ENCODE data around the gene HPCAL1. TPM values are rescaled to one million over a fixed set of nuclear protein-coding genes. Genes with fewer than 3 reads are reported as not detected.

HPCAL1 gene
- total RNA-seq, 1 donor from 2014 or later: 62.4 TPM

DNA sequence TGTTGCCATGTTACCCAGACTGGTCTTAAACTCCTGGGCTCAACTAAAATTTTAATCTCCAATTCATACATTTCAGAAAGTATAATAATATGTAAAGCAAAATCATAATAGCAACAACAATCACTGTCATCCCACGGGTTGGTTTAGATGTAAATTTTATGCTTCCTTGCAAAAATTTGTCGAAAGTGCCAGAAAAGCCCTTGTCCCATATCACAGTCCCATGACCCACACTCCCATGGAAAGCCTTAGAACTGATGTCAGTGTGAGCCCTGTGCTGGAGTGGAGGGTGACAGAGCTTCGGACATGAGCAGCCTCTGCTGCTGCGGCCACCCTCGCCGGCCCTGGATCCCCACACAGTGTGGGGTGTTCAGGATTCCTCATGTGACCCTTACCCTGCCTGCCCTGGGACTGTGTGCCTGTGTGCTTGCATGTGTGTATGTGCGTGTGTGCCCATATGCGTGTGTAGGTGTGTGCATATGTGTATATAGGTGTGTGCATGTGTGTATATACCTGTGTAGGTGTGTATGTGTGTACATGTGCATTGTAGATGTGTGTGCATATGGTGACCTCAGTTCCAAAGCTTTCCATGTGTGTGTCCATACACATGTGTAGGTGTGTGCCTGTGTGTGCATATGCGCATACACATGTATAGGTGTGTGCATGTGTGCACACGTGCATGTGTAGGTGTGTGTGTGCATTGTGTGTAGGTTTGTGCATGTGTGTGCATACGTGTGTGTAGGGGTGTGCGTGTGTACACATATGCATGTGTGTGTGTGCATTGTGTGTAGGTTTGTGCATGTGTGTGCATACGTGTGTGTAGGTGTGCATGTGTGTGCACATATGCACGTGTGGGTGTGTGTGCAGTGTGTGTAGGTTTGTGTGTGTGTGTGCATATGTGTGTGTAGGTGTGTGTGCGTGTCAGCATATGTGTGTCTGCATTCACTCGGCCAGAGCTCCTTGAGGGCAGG lies 65.1 kb downstream of the HPCAL1 start:
- H3K27me3 Mint-ChIP-seq (ENCODE audit: insufficient read depth): no peaks in the 10 kb centered on the region
- intact Hi-C loops (cut with micrococcal nuclease): no loop called here
- no peak overlapping the region for H3K27ac Mint-ChIP-seq
- no peak for DNase-seq (ENCODE audit: low spot score)
- H3K9me3 Mint-ChIP-seq: no peaks in the 10 kb centered on the region
- H3K36me3 Mint-ChIP-seq (ENCODE audit: low read depth): no peaks in the 10 kb centered on the region
- H3K4me1 Mint-ChIP-seq (ENCODE audit: low read depth): no peaks in the 10 kb centered on the region
- H3K4me3 Mint-ChIP-seq: no peak overlapping the region

DNA sequence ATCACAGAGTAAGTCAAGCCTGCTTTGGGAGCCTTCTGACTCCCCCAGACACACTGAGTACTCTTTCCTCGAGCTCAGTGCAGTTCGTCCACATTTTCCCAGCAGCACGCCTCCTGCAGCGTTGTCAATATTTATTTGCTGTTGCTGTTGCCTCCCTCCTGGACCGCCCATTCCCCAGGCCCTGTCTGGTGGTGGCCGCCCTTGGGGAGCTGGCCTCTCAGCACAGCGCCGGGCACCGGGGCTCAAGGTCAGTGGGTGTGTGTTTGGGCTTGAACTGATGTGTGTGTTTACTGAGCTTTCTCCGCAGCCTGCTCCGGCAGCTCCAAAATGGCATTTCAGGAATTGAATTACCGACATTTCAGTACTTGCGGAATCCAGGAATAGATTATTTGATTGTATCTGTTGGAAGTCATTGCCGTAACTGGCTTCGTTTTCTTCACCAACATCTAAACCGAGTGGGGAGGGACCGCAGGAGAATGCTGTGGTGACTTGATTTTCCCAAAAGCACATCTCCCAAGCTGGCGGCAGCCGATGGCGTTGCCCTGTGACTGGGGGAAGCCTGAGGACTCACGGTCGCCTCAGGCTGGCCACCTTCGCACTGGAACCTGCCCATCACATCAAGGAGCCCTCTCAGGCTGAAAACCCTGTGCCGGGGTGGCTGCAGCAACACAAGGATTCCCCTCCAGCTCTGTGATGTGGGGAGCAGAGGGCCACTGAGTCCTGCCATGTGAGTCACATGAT lies 66.0 kb downstream of the HPCAL1 start:
- H3K36me3 Mint-ChIP-seq (ENCODE audit: low read depth): no peaks in the 10 kb centered on the region
- intact Hi-C loops (cut with micrococcal nuclease): no loop called here

DNA sequence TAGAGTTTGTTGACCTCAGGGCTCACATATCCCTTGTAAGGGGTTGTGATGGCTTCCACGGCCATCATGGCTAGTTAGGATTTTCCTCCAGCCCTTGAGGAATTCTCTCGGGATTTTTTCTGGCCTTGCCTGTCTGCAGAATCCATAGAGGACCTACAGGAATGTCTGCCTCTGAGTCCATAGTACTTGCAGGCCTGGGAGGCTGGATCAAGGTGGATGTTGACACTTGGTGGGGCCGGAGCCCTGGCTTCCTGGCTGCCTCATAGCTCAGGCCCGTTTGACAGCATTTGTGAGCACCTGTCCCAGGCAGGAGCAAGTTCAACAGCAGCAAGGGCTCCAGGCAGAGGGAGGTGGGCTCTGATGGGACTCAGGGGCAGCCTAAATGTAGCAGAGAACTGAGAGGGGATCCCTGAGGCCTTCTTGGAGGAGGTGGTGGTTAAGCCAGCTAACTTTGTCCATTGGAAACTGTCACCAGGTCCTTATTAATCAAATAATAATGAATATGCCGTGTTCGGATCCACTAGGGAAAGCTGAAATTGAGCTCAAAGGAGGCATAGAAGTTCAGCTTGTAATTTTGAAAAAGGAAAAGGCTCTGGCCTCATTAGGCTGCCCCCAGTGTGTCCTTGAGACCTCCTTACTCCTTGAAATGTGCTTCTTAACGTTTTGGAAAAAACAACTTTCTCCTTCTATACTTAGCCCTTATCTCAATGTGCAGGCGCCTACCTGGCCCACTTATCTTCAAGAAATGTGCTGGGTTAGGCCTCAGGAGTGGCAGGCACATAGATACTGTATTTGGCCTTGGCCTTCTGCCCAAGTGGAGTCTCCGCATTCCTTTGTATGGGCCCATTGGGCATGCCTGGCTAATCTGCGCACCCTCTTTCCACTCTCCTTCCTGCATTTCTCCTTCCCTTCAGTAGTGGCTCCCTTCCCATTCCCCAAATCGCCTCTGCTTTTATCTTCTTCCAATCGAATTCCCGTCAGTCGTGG lies 66.9 kb downstream of the HPCAL1 start:
- no peak overlapping the region for H3K27ac Mint-ChIP-seq
- intact Hi-C loops (cut with micrococcal nuclease): no loop called here

More for the DNA sequence above, 66.0 kb downstream of the HPCAL1 start:
- H3K27me3 Mint-ChIP-seq (ENCODE audit: insufficient read depth): no peaks in the 10 kb centered on the region
- no peaks in the 10 kb centered on the region for H3K9me3 Mint-ChIP-seq
- no peak overlapping the region for H3K4me3 Mint-ChIP-seq
- no peaks in the 10 kb centered on the region for H3K4me1 Mint-ChIP-seq (ENCODE audit: low read depth)
- no peak overlapping the region for H3K27ac Mint-ChIP-seq
- no peak for DNase-seq (ENCODE audit: low spot score)

GRCh38 chr2:10370390-10370789 lies 67.7 kb downstream of the HPCAL1 start:
- no peaks in the 10 kb centered on the region for H3K9me3 Mint-ChIP-seq
- H3K27me3 Mint-ChIP-seq (ENCODE audit: insufficient read depth): no peaks in the 10 kb centered on the region
- DNase-seq (ENCODE audit: low spot score): no peak
- intact Hi-C loops (cut with micrococcal nuclease): no loop called here
- no peak overlapping the region for H3K4me3 Mint-ChIP-seq
- no peaks in the 10 kb centered on the region for H3K36me3 Mint-ChIP-seq (ENCODE audit: low read depth)
- H3K4me1 Mint-ChIP-seq (ENCODE audit: low read depth): peaks cover 12% of the 10 kb centered on the region
- no peak overlapping the region for H3K27ac Mint-ChIP-seq

More for the DNA sequence above, 66.9 kb downstream of the HPCAL1 start:
- Mint-ChIP-seq H3K4me3 (no peak overlapping the region), H3K9me3 (no peaks in the 10 kb centered on the region), H3K4me1 (ENCODE audit: low read depth) (peaks cover 4% of the 10 kb centered on the region), H3K27me3 (ENCODE audit: insufficient read depth) (no peaks in the 10 kb centered on the region), H3K36me3 (ENCODE audit: low read depth) (no peaks in the 10 kb centered on the region)
- no peak for DNase-seq (ENCODE audit: low spot score)

DNA sequence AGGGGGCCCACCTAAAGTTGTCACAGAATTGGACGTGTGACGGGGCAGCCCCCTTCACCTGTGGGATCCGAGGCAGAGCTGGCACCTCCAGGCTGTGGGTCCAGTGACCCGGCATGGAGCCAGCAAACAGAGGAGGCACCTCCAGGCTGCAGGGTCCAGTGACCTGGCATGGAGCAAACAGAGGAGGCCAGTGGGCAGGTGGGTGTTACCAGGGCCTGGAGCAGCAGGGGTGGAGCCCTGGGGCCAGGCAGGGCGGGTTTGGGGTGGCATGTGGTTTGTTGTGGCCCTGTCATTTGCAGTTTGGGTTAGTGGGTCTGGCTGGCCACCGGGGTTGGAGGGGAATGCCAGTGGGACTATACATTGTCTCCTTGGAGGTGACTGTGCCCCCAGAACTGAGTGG lies 68.2 kb downstream of the HPCAL1 start:
- H3K4me1 Mint-ChIP-seq (ENCODE audit: low read depth): peaks cover 18% of the 10 kb centered on the region
- intact Hi-C loops (cut with micrococcal nuclease): no loop called here
- DNase-seq (ENCODE audit: low spot score): no peak
- no peak overlapping the region for H3K4me3 Mint-ChIP-seq
- H3K27me3 Mint-ChIP-seq (ENCODE audit: insufficient read depth): no peaks in the 10 kb centered on the region
- H3K36me3 Mint-ChIP-seq (ENCODE audit: low read depth): no peaks in the 10 kb centered on the region
- H3K9me3 Mint-ChIP-seq: no peaks in the 10 kb centered on the region
- H3K27ac Mint-ChIP-seq: no peak overlapping the region

DNA sequence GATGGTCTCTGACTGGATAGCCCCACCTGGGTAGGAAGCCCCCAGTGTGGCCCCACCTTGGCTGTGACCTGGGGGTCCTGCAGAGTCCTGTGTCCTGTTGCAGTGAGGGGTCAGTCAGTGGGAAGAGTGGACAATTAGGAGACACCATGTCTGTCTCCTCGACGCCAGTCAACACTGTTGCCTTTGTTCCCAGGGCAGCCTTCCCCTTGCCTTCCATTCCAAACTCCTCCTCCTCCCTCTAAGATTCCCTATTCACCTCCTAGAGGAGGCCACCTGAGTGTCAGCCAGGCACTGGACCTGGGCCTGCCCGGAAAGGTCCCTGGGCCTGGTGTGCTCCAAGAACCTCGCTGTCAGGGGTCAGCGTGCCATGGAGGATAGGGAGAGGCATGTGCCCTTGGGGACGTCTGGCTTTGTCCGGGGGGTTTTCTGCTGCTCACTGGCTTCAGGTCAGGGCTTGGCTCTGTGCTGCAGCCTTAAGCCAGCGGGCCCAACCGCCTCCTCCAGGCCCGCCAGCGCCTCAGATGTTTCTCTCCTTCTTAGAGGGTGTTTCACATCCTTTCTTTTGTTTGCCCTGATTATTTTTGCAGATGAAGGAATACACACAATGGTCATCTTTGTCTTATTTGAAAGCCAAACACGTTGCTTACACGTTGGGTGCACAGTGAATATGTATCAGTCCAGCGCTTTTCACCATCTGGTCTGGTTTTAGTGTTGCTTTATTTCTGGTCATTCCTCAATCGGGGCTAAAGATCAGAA lies 68.9 kb downstream of the HPCAL1 start:
- Mint-ChIP-seq H3K9me3 (no peaks in the 10 kb centered on the region), H3K27me3 (ENCODE audit: insufficient read depth) (no peaks in the 10 kb centered on the region), H3K4me1 (ENCODE audit: low read depth) (peaks cover 20% of the 10 kb centered on the region), H3K27ac (no peak overlapping the region), H3K4me3 (no peak overlapping the region), H3K36me3 (ENCODE audit: low read depth) (no peaks in the 10 kb centered on the region)
- intact Hi-C loops (cut with micrococcal nuclease): no loop called here
- no peak for DNase-seq (ENCODE audit: low spot score)

DNA sequence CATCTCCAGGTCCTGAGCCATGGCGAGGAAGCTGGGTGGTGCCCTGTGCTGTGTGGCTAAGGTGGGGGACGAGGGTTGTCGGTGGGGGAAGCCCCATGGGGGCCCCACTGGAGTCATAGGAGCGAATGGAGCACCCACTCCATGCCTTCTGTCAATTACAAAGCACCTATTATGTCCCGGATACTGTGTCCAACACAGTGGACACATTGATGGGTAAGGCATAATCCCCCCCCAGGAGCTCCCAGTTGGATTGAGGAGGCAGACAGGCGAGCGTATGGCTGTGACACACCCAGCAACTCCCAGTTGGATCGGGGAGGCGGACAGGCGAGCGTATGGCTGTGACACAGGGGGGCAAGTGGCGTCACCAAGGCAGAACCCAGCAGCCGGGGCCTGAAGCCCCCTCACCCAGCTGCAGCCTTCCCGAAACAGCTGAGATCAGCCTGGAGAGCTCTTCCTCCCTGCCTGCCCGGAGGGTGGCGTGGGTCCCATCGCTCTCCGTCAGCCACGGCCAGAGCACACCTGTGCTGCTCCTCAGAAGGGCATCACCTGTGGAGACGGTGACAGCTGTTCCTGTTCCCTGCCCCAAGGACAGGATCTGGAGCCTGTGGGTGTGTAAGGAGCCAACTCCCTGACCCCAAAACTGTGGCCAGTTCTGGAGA lies 69.6 kb downstream of the HPCAL1 start:
- Mint-ChIP-seq H3K4me3 (no peak overlapping the region), H3K36me3 (ENCODE audit: low read depth) (no peaks in the 10 kb centered on the region), H3K27me3 (ENCODE audit: insufficient read depth) (no peaks in the 10 kb centered on the region), H3K27ac (no peak overlapping the region), H3K9me3 (no peaks in the 10 kb centered on the region), H3K4me1 (ENCODE audit: low read depth) (peaks cover 20% of the 10 kb centered on the region)
- intact Hi-C loops (cut with micrococcal nuclease): no loop called here
- no peak for DNase-seq (ENCODE audit: low spot score)

GRCh38 chr2:10372862-10373240 lies 70.1 kb downstream of the HPCAL1 start:
- Mint-ChIP-seq H3K9me3 (no peaks in the 10 kb centered on the region), H3K4me1 (ENCODE audit: low read depth) (peaks cover 25% of the 10 kb centered on the region), H3K36me3 (ENCODE audit: low read depth) (no peaks in the 10 kb centered on the region), H3K4me3 (no peak overlapping the region), H3K27me3 (ENCODE audit: insufficient read depth) (no peaks in the 10 kb centered on the region), H3K27ac (no peak overlapping the region)
- DNase-seq (ENCODE audit: low spot score): no peak
- intact Hi-C loops (cut with micrococcal nuclease): no loop called here

- Mint-ChIP-seq H3K27ac (no peak overlapping the region), H3K27me3 (ENCODE audit: insufficient read depth) (no peaks in the 10 kb centered on the region)
Measured at GRCh38 chr2:10373931-10374330, 71.2 kb downstream of the HPCAL1 start.

DNA sequence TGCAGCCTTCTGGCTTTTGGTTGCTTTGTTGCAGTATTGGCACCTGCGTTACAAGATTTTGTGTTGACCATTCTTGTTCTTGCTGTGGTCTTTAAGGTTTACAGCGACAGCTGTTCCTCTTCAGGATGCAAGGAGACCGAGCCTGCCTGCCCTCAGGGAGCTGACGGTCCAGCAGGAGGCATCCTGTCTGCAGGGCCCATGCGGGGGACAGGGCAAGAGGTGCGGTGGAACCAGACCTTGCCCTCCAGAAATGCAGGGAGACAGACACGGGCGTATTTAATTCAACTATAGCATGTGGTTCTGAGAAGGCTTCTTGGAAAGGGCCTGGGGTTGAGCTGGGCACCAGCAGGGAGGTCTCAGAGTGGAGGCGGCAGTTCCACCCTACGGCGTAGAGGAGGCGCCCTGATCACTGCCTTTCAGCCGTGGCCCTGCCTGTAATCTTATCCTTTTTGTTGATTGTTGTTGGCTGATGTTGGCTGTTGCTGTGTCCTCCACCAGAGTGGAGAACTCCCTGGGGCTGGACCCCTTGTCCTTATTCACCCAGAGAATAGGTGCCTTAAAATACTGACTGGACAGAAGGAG lies 71.7 kb downstream of the HPCAL1 start:
- no peak overlapping the region for H3K4me3 Mint-ChIP-seq
- peaks cover 41% of the 10 kb centered on the region for H3K4me1 Mint-ChIP-seq (ENCODE audit: low read depth)
- H3K27me3 Mint-ChIP-seq (ENCODE audit: insufficient read depth): no peaks in the 10 kb centered on the region
- intact Hi-C loops (cut with micrococcal nuclease): no loop called here
- no peak for DNase-seq (ENCODE audit: low spot score)
- no peak overlapping the region for H3K27ac Mint-ChIP-seq
- H3K9me3 Mint-ChIP-seq: no peaks in the 10 kb centered on the region
- no peaks in the 10 kb centered on the region for H3K36me3 Mint-ChIP-seq (ENCODE audit: low read depth)

More at GRCh38 chr2:10373931-10374330, 71.2 kb downstream of the HPCAL1 start:
- no peak for DNase-seq (ENCODE audit: low spot score)
- Mint-ChIP-seq H3K4me1 (ENCODE audit: low read depth) (peaks cover 36% of the 10 kb centered on the region), H3K4me3 (no peak overlapping the region), H3K9me3 (no peaks in the 10 kb centered on the region), H3K36me3 (ENCODE audit: low read depth) (no peaks in the 10 kb centered on the region)
- intact Hi-C loops (cut with micrococcal nuclease): no loop called here

- DNase-seq (ENCODE audit: low spot score): no peak
- Mint-ChIP-seq H3K36me3 (ENCODE audit: low read depth) (no peaks in the 10 kb centered on the region), H3K4me3 (no peak overlapping the region), H3K27me3 (ENCODE audit: insufficient read depth) (no peaks in the 10 kb centered on the region), H3K27ac (no peak overlapping the region), H3K4me1 (ENCODE audit: low read depth) (peaks cover 54% of the 10 kb centered on the region), H3K9me3 (no peaks in the 10 kb centered on the region)
- intact Hi-C loops (cut with micrococcal nuclease): no loop called here
Measured at GRCh38 chr2:10375570-10376281, 73.0 kb downstream of the HPCAL1 start.

All from activated T-helper 1 cell treated with anti-CD3 and anti-CD28 coated beads, Interleukin-12 subunit alpha, Interleukin-12 subunit beta, Interleukin-2, Interleukin-4 antibody, amounts not matched to agents 30 ng/mL and 10 ng/mL and 1 ng/mL, durations not matched to agents 14 hours and 24 hours and 36 hours (primary cell).